HEK293T (cell line): ENCODE measurements around the gene PPP5C.

Experiments
- ARNT ChIP-seq: fragments of 450-650 bp; IDR thresholded peaks from 2 replicates; pipeline ENCODE4 v1.6.1; 2017; ENCODE audit warnings: mild to moderate bottlenecking
- HDGF ChIP-seq: fragments of 450-650 bp; IDR thresholded peaks from 2 replicates; pipeline ENCODE4 v1.6.1; 2017; ENCODE audit warnings: antibody characterized with exemption, borderline replicate concordance
- SUZ12 ChIP-seq: fragments of 450-650 bp; IDR thresholded peaks from 2 replicates; pipeline ENCODE4 v1.6.1; 2016; ENCODE audit warnings: mild to moderate bottlenecking

GRCh38 chr19:46337487-46337886 is 9.4 kb upstream of the PPP5C start:
- TF ChIP-seq ARNT (no peak), HDGF (no peak), SUZ12 (no peak)
